HEK293 (cell line): ENCODE results near the gene APC2.
A peak's percentile ranks its signal among the peaks of the same experiment; 100 is the strongest.

Source experiments
- CTCF ChIA-PET: fragments of 350-600 bp; formaldehyde crosslinking; extraction: SDS; loops from one replicate; lab custom pipeline; 2021; ENCODE audit warnings: antibody characterized with exemption; lab: Yijun Ruan, JAX
- POLR2A ChIA-PET: fragments of 300-600 bp; formaldehyde crosslinking; extraction: SDS; loops from one replicate; lab custom pipeline; 2020; ENCODE audit warnings: antibody characterized with exemption, inconsistent platforms; lab: Yijun Ruan, JAX
- H3K27ac ChIP-seq: fragments of 200-500 bp; sonication (Bioruptor generic); 2 replicates; pipeline ENCODE4 v1.5.1; 2014; ENCODE audit warnings: low read depth, low read length, control low read depth, inconsistent platforms; ENCODE audit errors: extremely low read depth
- H3K36me3 ChIP-seq, 2 experiments: fragments of 200-500 bp in 1 of 2; sonication (Bioruptor generic) in 1 of 2; 1 replicate in 1 of 2; 2 replicates in 1 of 2; pipeline ENCODE4 v1.5.1; 2014 to 2017; ENCODE audit warnings: inconsistent platforms in 2 of 2, low read length in 2 of 2; ENCODE audit not compliant: control insufficient read depth in 2 of 2, insufficient read depth in 1 of 2
- H3K4me1 ChIP-seq: fragments of 200-500 bp; sonication (Bioruptor generic); 2 replicates; pipeline ENCODE4 v1.5.1; 2014; ENCODE audit warnings: mild to moderate bottlenecking, low read length, inconsistent platforms; ENCODE audit not compliant: control insufficient read depth, insufficient read depth
- H3K4me3 ChIP-seq: 2 replicates; pipeline ENCODE4 v1.5.1; 2011; ENCODE audit warnings: low read depth, mild to moderate bottlenecking, control low read depth, low read length, moderate library complexity
- H3K9me3 ChIP-seq: fragments of 200-500 bp; sonication (Bioruptor generic); 2 replicates; pipeline ENCODE4 v1.5.1; 2014; ENCODE audit warnings: low read depth, low read length, inconsistent platforms; ENCODE audit not compliant: control insufficient read depth, insufficient read depth
- BCL11A ChIP-seq: fragments of 450-650 bp; formaldehyde crosslinking; IDR thresholded peaks from 2 replicates; pipeline ENCODE4 v1.5.1; 2016; ENCODE audit warnings: low read depth, missing biosample characterization, missing genetic modification characterization
- IKZF3 ChIP-seq: fragments of 450-650 bp; IDR thresholded peaks from 2 replicates; pipeline ENCODE4 v1.5.0; 2018; ENCODE audit warnings: missing biosample characterization, mild to moderate bottlenecking, missing genetic modification characterization, moderate library complexity
- KLF8 ChIP-seq: fragments of 450-650 bp; formaldehyde crosslinking; IDR thresholded peaks from 2 replicates; pipeline ENCODE4 v1.5.1; 2016; ENCODE audit warnings: missing biosample characterization, missing genetic modification characterization
- PATZ1 ChIP-seq: fragments of 450-650 bp; formaldehyde crosslinking; IDR thresholded peaks from 2 replicates; pipeline ENCODE4 v1.5.1; 2016; ENCODE audit warnings: missing biosample characterization, missing genetic modification characterization
- RBAK ChIP-seq: fragments of 450-650 bp; formaldehyde crosslinking; IDR thresholded peaks from 2 replicates; pipeline ENCODE4 v1.5.1; 2016; ENCODE audit warnings: missing biosample characterization, missing genetic modification characterization
- SCRT1 ChIP-seq: fragments of 450-650 bp; formaldehyde crosslinking; IDR thresholded peaks from 2 replicates; pipeline ENCODE4 v1.5.1; 2016; ENCODE audit warnings: missing biosample characterization, missing genetic modification characterization, borderline replicate concordance
- SETDB1 ChIP-seq: IDR thresholded peaks from one replicate; pipeline ENCODE4 v1.6.1; 2017; ENCODE audit warnings: mild to moderate bottlenecking, low read length, moderate library complexity, mixed read lengths; ENCODE audit not compliant: insufficient read length
- SP2 ChIP-seq: fragments of 450-650 bp; formaldehyde crosslinking; IDR thresholded peaks from 2 replicates; pipeline ENCODE4 v1.5.1; 2016; ENCODE audit warnings: missing biosample characterization, missing genetic modification characterization
- SP3 ChIP-seq: fragments of 450-650 bp; formaldehyde crosslinking; IDR thresholded peaks from 2 replicates; pipeline ENCODE4 v1.5.1; 2016; ENCODE audit warnings: missing biosample characterization, missing genetic modification characterization
- ZBTB49 ChIP-seq: fragments of 450-650 bp; formaldehyde crosslinking; IDR thresholded peaks from 2 replicates; pipeline ENCODE4 v1.5.1; 2016; ENCODE audit warnings: missing biosample characterization, missing genetic modification characterization, low read depth
- ZBTB6 ChIP-seq: fragments of 450-650 bp; formaldehyde crosslinking; IDR thresholded peaks from 2 replicates; pipeline ENCODE4 v1.5.1; 2017; ENCODE audit warnings: missing biosample characterization, missing genetic modification characterization
- ZBTB7A ChIP-seq: fragments of 450-650 bp; formaldehyde crosslinking; IDR thresholded peaks from 2 replicates; pipeline ENCODE4 v1.5.1; 2016; ENCODE audit warnings: low read depth, missing biosample characterization, missing genetic modification characterization
- ZFP3 ChIP-seq: fragments of 450-650 bp; formaldehyde crosslinking; IDR thresholded peaks from 2 replicates; pipeline ENCODE4 v1.5.1; 2016; ENCODE audit warnings: low read depth, missing biosample characterization, missing genetic modification characterization
- ZFP69B ChIP-seq: fragments of 450-650 bp; formaldehyde crosslinking; IDR thresholded peaks from 2 replicates; pipeline ENCODE4 v1.5.1; 2016; ENCODE audit warnings: missing biosample characterization, missing genetic modification characterization
- ZNF157 ChIP-seq: fragments of 450-650 bp; formaldehyde crosslinking; IDR thresholded peaks from 2 replicates; pipeline ENCODE4 v1.5.1; 2016; ENCODE audit warnings: missing biosample characterization, missing genetic modification characterization
- ZNF175 ChIP-seq: fragments of 450-650 bp; formaldehyde crosslinking; IDR thresholded peaks from 2 replicates; pipeline ENCODE4 v1.5.1; 2016; ENCODE audit warnings: missing biosample characterization, missing genetic modification characterization
- ZNF362 ChIP-seq: fragments of 450-650 bp; formaldehyde crosslinking; IDR thresholded peaks from 2 replicates; pipeline ENCODE4 v1.5.1; 2016; ENCODE audit warnings: missing biosample characterization, missing genetic modification characterization
- ZNF426 ChIP-seq: fragments of 450-650 bp; formaldehyde crosslinking; IDR thresholded peaks from 2 replicates; pipeline ENCODE4 v1.5.1; 2017; ENCODE audit warnings: missing biosample characterization, missing genetic modification characterization, mild to moderate bottlenecking, inconsistent platforms, moderate library complexity
- ZNF530 ChIP-seq: fragments of 450-650 bp; formaldehyde crosslinking; IDR thresholded peaks from 2 replicates; pipeline ENCODE4 v1.5.1; 2016; ENCODE audit warnings: low read depth, missing biosample characterization, missing genetic modification characterization
- ZNF610 ChIP-seq: fragments of 450-650 bp; formaldehyde crosslinking; IDR thresholded peaks from 2 replicates; pipeline ENCODE4 v1.5.1; 2016; ENCODE audit warnings: missing biosample characterization, missing genetic modification characterization, borderline replicate concordance
- ZNF670 ChIP-seq: fragments of 450-650 bp; formaldehyde crosslinking; IDR thresholded peaks from 2 replicates; pipeline ENCODE4 v1.5.1; 2016; ENCODE audit warnings: missing biosample characterization, missing genetic modification characterization, low read depth
- ZNF777 ChIP-seq: fragments of 450-650 bp; formaldehyde crosslinking; IDR thresholded peaks from 2 replicates; pipeline ENCODE4 v1.5.1; 2017; ENCODE audit warnings: missing biosample characterization, missing genetic modification characterization, borderline replicate concordance
- ZXDB ChIP-seq: fragments of 450-650 bp; formaldehyde crosslinking; IDR thresholded peaks from 2 replicates; pipeline ENCODE4 v1.5.1; 2016; ENCODE audit warnings: missing biosample characterization, missing genetic modification characterization

Gene APC2

GRCh38 chr19:1426736-1427135 lies 23.2 kb upstream of the APC2 start:
- POLR2A ChIA-PET: interaction anchor here (0.7 kb wide), 1 partner anchor 113 kb away, joined by 3 read pairs; no protein-coding TSS in a partner anchor
- H3K9me3 ChIP-seq: no peaks in the 10 kb centered on the region
- H3K27ac ChIP-seq: 0 out of 2 replicates have a peak overlapping the region, but pooled peaks have one; percentile 11
- CTCF ChIA-PET: interaction anchor here (1.2 kb wide), 1 partner anchor 19 kb away, joined by 4 read pairs; no protein-coding TSS in a partner anchor
- no peak overlapping the region for H3K4me3 ChIP-seq
- peaks cover 22 to 91% of the 10 kb centered on the region in 2 experiments for H3K36me3 ChIP-seq
- H3K4me1 ChIP-seq: no peaks in the 10 kb centered on the region
- TF ChIP-seq ZNF530 (no peak), SETDB1 (no peak), ZNF670 (tag by site-specific recombination) (no peak), ZNF157 (tag by site-specific recombination) (no peak), ZBTB7A (tag by site-specific recombination) (no peak), KLF8 (tag by site-specific recombination) (no peak), ZBTB49 (no peak), ZFP3 (tag by site-specific recombination) (no peak), IKZF3 (no peak), ZNF426 (tag by site-specific recombination) (no peak), SCRT1 (tag by site-specific recombination) (no peak), ZNF362 (tag by site-specific recombination) (no peak), BCL11A (tag by site-specific recombination) (no peak), ZXDB (tag by site-specific recombination) (no peak), ZFP69B (tag by site-specific recombination) (no peak)

- CTCF ChIA-PET: interaction anchor here (0.8 to 1.2 kb wide), 2 partner anchors 18 to 184 kb away, joined by 3 to 4 read pairs; no protein-coding TSS in a partner anchor
Measured at GRCh38 chr19:1427221-1427920, 22.6 kb upstream of the APC2 start.

More at GRCh38 chr19:1427221-1427920, 22.6 kb upstream of the APC2 start:
- TF ChIP-seq ZNF777 (tag by site-specific recombination): no peak
- no peak for TF ChIP-seq SP2
- TF ChIP-seq RBAK (tag by site-specific recombination): no peak
- TF ChIP-seq ZBTB6 (tag by site-specific recombination): no peak
- no peak for TF ChIP-seq ZNF175
- no peak for TF ChIP-seq PATZ1 (tag by site-specific recombination)
- no peak for TF ChIP-seq SP3 (tag by site-specific recombination)
- no peak for TF ChIP-seq ZNF610 (tag by site-specific recombination)
- TF ChIP-seq ZNF530: no peak
- TF ChIP-seq, all 188 proteins: peak for 0
- no peak overlapping the region for H3K4me3 ChIP-seq
- peaks cover 22 to 91% of the 10 kb centered on the region in 2 experiments for H3K36me3 ChIP-seq
- POLR2A ChIA-PET: interaction anchor here (0.7 kb wide), 1 partner anchor 113 kb away, joined by 3 read pairs; no protein-coding TSS in a partner anchor
- peak overlapping the region; percentile 11; the same call in 1 of the 2 replicates for H3K27ac ChIP-seq
- H3K4me1 ChIP-seq: no peaks in the 10 kb centered on the region
- H3K9me3 ChIP-seq: no peaks in the 10 kb centered on the region
